Panc1 (cell line): ENCODE measurements around the gene DCN.

Experiments
- POLR2AphosphoS5 ChIP-seq: IDR thresholded peaks from 2 replicates; pipeline ENCODE4 v1.6.1; 2012; ENCODE audit warnings: mild to moderate bottlenecking, low read depth, low read length, moderate library complexity
- TF ChIP-seq, protein P1 (sequence below): fragments of 450-650 bp; IDR thresholded peaks from 2 replicates; pipeline ENCODE4 v1.5.1; 2017; ENCODE audit warnings: mild to moderate bottlenecking

DNA sequence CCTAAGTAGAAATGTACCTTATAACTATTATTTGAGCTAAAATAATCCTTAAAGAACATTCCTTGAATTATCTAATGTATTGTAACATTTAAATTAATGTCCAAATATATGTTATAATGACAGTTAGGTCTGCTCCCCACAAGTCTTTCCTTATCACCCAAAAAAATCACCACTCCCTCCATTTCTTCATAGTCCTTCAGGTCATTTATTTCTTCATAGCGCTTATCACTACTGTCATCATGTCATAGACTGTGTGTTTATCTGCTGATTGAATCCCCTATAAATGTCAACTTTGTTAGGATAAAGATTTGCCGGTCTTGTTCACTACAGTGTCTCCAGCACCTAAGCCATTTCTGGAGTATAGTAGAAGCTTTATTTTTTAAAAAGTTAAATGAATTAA is 83.3 kb downstream of the DCN start:
- TF ChIP-seq, protein P1, sequence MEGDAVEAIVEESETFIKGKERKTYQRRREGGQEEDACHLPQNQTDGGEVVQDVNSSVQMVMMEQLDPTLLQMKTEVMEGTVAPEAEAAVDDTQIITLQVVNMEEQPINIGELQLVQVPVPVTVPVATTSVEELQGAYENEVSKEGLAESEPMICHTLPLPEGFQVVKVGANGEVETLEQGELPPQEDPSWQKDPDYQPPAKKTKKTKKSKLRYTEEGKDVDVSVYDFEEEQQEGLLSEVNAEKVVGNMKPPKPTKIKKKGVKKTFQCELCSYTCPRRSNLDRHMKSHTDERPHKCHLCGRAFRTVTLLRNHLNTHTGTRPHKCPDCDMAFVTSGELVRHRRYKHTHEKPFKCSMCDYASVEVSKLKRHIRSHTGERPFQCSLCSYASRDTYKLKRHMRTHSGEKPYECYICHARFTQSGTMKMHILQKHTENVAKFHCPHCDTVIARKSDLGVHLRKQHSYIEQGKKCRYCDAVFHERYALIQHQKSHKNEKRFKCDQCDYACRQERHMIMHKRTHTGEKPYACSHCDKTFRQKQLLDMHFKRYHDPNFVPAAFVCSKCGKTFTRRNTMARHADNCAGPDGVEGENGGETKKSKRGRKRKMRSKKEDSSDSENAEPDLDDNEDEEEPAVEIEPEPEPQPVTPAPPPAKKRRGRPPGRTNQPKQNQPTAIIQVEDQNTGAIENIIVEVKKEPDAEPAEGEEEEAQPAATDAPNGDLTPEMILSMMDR = no peak
- TF ChIP-seq POLR2AphosphoS5 = no peak
